ENCODE measurements around the gene LGR4. TPM values are rescaled to one million over a fixed set of nuclear protein-coding genes. Genes with fewer than 3 reads are reported as not detected.

Gene LGR4
- total and polyA plus RNA-seq, 10 of the 15 experiments (the other 5 are each of a cell fraction or from before 2014, with no cell fraction given), result under 0.01 to 0.64 (median 0.04) TPM; not detected in 5

- no peak overlapping the region for H3K27ac ChIP-seq (ENCODE audit: control insufficient read depth, insufficient read depth)
- intact Hi-C loops (cut with micrococcal nuclease; ENCODE audit: unreplicated experiment) (no loop called here), in situ Hi-C loops (cut with MboI) (no loop called here)
- H3K9me3 ChIP-seq (replicated peaks; ENCODE audit: control insufficient read depth, insufficient read depth, low read length), result no peaks in the 10 kb centered on the region
- H4K20me1 ChIP-seq (ENCODE audit: control insufficient read depth, insufficient read depth), result no peaks in the 10 kb centered on the region
- POLR2A ChIA-PET, result no interaction called here
- CTCF ChIA-PET, result no interaction called here
- no TSS peak for BruUV-seq (replicated peaks)
- H3K4me1 ChIP-seq (ENCODE audit: control insufficient read depth, insufficient read depth, low read length), result no peaks in the 10 kb centered on the region
- RAD21 ChIA-PET (ENCODE audit: unreplicated experiment), result no interaction called here
- H3K4me2 ChIP-seq (ENCODE audit: control insufficient read depth, insufficient read depth), result no peak overlapping the region
- FAIRE-seq (no peak), ATAC-seq (no peak), DNase-seq (ENCODE audit: low read depth, low spot score) (no peak)
- SMC1A ChIA-PET (ENCODE audit: uncharacterized antibody, unreplicated experiment), result interaction anchor here (0.6 to 1.8 kb wide), 4 partner anchors 16 to 201 kb away, joined by 3 to 5 read pairs (median 4); no protein-coding TSS in a partner anchor
- TF ChIP-seq PML (IDR thresholded peaks at IDR 0.05; ENCODE audit: low read length) (no peak), PRDM15 (CRISPR knock-in tag; IDR thresholded peaks at IDR 0.05) (no peak), EP300 (IDR thresholded peaks at IDR 0.05; ENCODE audit: borderline replicate concordance in 1 of 2, control insufficient read depth in 1 of 2, low read depth in 2 of 2, low read length in 2 of 2) (no peak), NRF1 (conservative IDR thresholded peaks at IDR 0.05; ENCODE audit: low read depth, low read length) (no peak), SIX5 (IDR thresholded peaks at IDR 0.05; ENCODE audit: low read depth, low read length, severe bottlenecking) (no peak)
- no peak overlapping the region for H2AFZ ChIP-seq (ENCODE audit: control insufficient read depth, low read depth, low read length)
- H3K79me2 ChIP-seq (ENCODE audit: control insufficient read depth, insufficient read depth, low read length), result no peaks in the 10 kb centered on the region
- H3K9ac ChIP-seq (ENCODE audit: control insufficient read depth, insufficient read depth, low read length), result no peak overlapping the region
- WGBS (ENCODE audit: insufficient coverage, insufficient replicate concordance, low lambda C conversion rate, missing lambda C conversion rate), result 60% methylated on average over 4 of the region's 4 CpGs
- H3K4me3 ChIP-seq, result no peak overlapping the region
- H3K36me3 ChIP-seq (ENCODE audit: control insufficient read depth in 2 of 2, insufficient read depth in 2 of 2, low read length in 1 of 2), result no peaks in the 10 kb centered on the region
- no peaks in the 10 kb centered on the region; a peak in 1 of 4 replicates for H3K27me3 ChIP-seq (replicated peaks in 1 of 2; ENCODE audit: control insufficient read depth in 2 of 2, insufficient read depth in 2 of 2, low read length in 1 of 2)
Measured at GRCh38 chr11:27386181-27386845, 86.3 kb downstream of the LGR4 start.

Data from GM12878 (cell line).